Measurements from ENCODE around the gene PLCH1.

GRCh38 chr3:155651489-155652218 lies 93.2 kb downstream of the PLCH1 start:
- TF ChIP-seq CTCF (conservative IDR thresholded peaks at IDR 0.05) (no peak), ZFX (IDR thresholded peaks at IDR 0.05) (no peak)

Measured in C4-2B (cell line).